Activated CD4-positive, alpha-beta T cell treated with anti-CD3 and anti-CD28 coated beads for 48 hours (primary cell): ENCODE measurements around the gene AGBL1.

ENCODE experiments used
- DNase-seq: peaks from one replicate; pipeline ENCODE4 v3.0.0-alpha.2; 2020

Gene AGBL1

DNA sequence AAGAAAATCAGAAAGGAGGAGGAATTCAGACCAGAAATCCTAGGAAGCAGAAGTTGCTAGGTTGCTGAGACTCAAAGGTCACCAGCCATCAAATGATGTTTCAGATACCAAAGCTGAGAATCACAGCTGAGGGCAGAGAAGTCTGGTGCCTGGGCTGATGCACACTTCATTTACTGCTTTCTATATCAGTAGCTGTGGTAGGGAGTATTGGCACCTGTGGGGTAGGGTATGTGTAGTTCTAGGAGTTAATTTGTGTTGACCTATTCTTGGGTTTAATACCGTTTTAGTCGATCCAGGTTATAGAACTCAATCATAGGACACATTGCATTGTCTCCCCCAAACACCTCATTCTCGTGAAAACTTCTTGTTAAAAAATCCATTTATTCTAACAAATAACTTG is 529.6 kb downstream of the AGBL1 start:
- no peak for DNase-seq

DNA sequence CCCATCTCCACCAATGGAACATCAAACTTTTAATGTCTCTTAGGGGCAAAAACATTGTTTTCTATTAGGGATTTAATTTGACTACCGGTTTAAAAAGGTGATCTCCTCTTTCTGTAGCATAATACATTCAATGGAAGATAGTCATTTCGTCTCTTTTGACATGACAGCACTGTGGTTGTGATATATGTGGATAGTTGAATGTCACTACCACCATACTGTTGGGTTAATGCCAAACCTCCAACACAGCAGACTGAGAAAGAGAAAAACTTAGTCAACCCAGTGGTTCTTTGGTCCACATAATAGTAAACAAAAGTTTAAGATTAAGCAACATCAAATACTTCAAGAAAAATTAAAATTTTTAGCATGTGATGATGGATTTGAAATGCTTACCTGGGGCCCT is 530.4 kb downstream of the AGBL1 start:
- no peak for DNase-seq

DNA sequence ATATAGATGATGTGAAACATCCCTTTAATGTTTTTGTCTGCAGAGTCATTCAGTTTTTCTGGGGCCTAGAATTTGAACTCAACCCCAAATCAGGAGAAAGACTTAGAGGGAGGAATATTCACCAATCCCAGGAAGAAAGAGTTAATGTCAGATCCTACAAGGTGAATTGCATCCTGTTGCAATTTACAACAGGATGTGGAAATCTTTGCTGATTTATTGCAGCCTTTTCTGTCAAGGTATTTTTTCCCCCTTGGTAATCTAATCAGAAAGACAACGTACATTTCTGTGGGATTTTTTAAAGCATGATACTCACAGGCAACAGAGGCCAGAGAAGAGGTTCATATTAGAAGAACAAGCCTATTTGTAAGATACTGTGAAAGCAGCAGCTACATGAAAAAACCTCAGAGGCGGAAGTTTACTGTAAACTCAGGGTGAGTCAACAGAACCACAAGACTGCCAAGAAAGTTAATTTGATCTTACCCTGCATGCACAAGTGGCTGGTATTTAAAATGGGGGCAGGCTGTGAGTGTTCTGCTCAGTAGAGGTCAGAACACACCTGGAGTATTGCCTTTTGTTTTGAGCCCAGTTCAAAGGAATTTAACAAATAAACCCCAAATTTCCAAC is 531.9 kb downstream of the AGBL1 start:
- DNase-seq, result peak; percentile 26

DNA sequence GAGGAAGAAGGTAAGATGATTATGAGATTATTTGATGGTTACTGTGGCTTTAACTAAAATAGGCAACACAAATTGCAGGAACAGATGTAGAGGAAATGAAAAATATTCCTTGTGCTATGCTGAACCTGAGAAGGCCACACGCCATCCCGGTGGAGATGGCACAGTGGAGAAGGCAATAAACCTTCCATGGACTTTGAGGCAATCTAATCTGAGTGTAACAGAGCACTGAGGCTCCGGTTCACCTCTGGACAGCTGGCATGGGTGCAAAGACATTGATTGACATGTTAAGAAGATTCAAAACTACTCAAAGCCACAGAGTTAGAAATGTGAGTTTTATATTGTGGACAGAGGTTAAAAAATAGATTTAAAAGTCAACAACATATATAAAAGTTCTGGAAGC is 535.7 kb downstream of the AGBL1 start:
- no peak for DNase-seq

DNA sequence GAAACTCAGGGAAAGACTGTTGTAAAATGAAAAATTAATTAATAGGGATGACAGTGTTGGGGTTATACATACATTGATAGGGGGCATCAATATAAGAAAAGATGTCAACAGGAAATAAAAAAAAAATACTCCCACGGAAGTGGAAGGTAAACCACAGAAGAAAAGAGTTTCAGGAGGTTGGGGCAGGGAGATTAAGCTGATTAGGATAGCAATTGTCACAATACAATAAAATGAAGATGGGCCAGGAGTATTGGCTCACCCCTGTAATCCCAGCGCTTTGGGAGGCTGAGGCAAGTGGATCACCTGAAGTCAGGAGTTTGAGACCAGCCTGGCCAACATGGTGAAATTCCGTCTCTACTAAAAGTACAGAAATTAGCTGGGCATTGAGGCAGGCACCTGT is 536.1 kb downstream of the AGBL1 start:
- DNase-seq, result no peak

DNA sequence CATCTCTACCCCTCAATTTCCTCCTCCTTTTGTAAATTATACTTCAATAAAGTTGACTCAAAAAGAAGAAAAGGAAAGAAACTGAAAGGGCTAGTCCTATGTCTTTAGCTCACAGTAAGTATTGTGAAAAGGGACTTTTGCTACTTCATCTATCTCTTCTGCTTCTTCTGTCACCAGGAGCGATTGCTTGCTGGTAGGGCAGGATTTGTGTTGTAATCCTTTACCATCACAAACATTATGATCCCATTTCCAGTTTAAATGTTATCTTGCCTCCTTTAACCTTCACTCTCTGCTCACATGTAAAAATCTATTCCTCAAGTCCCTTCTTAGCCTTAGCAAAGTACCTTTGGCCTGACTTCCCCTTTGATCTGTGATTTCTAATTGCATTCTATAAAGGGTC is 537.1 kb downstream of the AGBL1 start:
- no peak for DNase-seq

DNA sequence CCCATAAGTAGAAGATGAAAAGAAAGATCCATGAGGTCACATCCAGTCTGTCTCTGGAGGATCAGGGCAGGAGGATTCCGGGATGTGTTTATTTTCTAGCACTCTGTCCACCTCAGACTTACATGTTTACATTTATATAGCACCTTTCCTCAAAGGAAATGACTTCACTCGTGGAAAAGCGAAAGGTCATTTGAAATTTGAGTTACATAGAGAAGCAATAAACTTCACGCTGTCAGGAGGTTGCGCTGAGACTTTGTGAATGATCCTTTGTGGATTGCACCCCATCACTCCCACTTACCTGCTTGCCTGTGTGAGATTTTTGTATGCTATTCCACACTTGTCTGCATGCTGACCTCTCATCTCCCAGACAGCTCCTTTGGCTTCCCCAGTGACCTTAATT is 540.5 kb downstream of the AGBL1 start:
- no peak for DNase-seq

DNA sequence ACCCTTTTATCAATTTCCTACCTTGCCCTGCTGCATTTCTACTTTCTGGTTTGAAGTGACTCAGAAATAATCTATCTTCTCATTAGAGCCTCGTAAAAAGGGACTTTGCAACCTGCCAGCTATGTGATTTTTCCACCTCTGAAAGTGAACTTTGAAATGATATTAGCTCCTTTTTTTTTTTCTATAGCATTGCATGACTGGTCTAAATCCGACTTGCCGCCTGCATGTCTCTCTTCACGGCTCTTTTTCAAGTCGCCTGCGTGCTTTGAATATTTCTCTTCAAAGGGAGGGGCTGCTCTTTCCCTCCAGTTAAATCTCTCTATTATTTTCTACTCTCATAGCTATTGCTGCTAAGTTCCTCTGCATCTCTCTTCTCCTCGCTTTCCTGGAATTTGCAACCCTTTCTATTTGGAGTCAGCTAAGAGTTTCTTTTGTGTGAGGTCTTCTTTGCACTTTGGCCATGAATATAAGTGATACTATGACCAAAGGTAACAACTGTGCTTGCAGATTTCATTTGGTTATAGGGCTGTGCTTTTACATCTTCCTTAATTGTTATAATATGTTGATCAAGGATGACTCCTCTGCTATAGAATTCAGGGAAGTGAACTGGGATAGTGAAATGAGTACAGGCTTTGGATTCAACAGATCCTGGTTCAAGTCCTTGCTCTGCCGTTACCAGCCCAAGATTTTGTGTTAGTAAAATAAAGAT is 541.1 kb downstream of the AGBL1 start:
- DNase-seq, result no peak

DNA sequence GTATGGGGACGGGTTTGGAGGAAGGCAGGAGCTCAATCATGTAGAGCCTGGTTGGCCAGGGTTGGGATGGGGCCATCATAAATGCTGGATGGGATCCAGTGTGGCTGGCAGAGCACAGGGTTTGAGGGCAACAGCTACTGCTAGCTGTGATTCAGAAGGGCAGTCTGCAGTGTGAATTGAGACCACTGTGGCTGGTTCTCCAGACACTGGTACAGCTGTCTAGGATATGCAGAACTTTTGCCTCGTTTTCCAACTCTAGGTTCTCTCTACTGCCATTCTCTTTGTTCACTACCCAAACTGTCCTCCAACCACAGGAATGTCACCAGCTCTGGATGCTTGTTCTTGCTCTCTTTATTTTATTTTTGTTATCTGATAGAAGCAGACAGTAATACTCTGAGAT is 543.6 kb downstream of the AGBL1 start:
- DNase-seq, result no peak

DNA sequence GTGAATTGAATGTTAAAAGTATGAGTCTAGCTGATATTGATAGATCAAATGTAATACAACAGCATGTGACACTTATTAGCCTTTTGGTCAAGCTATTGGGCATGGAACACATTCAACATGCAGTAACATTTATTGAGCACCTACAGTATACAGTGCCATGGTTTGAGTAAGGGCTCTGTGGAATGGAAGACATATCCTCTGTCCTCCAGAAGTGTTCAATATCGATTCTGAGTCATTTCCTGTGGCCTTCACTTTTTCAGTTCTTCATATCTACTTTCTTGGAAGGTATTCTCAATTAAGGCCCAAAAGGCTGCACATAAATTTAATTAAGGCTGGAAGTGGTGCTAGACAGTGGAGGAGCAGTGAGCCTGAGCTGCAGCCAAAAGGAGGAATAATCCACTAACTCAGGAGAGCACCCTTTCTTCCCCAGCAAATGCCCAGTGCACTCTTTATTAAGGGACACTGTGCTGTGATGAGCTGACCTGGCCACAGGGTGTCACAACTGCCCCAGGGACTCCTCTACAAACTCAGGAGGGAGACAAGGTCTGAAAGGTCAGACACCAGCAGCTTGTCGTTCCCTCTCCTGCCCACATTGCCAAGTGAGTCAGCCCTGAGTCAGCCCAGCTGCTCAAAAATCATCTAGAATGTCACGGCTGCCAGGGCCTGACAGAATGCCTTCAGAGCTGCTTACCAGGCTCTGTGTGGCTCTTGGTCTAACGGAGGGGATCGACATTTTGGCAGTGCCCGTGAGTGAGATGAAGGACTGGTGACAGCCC is 544.8 kb downstream of the AGBL1 start:
- peak; percentile 92 for DNase-seq

DNA sequence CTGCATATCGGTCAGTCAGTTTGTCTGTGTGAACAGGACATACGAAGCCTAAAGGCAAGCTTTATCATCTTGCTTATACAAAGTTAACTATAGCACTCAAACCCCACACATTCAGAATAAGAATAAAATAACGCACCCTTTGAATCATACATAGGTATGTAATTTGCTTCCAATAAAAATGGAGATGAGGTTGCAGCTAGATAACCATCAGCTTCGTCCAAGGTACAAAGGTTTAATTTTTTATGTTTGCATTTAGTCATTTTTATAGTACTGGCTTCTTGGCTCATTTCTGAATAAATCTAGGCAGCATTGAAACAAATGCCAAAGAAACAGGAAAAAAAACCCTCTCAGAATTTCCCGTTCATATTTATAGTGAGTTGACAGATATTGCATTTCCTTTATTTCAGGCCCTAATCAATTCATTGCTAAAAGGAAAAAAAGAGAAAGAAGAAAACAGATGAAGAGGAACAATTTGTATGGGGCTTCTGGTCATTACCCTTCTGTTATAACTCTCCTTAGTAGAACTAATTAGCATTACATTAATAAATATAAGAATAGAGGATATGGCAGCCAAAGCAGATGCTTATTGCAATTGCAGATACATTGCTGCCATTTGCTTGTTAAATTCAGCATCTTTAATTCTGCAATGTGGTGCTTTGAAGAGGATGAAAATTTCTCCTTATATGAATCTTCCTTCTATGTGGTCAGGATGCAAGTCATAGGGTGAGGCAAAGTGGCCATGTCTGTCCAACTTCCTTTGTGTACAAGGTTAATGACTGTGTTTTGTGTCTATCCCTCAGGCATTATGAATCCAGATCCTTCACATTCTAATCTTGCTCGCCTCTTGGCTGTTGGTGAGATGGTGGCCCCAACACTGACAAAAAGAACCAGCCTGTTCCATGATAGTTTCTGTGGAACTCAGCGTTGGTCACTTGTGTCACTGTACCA is 550.0 kb downstream of the AGBL1 start:
- no peak for DNase-seq

DNA sequence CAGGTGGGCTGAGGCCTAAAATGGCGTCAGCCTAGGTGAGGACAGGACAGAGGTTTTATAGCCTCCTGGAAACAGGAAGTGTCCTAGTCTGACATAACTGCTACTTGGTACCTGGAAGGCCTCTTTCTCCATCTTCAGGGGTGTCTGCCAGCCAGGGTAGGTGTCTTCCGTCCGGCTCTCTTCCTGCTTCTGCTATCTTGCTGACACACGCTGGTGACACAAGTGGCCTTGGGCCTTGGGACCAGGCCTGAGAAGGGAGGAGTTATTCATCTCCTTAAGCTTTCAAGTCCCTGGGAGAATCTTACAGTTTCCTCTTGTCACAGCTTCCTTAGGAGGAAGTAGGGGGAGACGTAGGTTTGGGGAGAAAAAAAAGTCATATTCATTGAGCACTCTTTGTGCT is 551.3 kb downstream of the AGBL1 start:
- no peak for DNase-seq

DNA sequence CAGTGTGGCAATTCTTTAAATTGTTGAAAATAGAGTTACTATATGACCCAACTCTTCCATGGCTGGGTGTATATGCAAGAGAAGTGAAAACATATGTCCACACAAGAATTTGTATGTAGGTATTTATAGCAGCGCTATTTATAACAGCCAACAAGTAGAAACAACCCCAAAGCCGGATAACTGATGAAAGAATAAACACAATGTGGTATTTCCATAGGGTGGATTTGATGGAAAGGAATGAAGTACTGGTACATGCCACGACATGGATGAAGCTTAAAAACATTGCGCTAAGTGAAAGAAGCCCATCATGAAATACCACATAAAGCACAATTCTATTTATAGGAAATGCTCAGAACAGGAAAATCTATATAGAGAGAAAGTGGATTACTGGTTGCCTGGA is 554.5 kb downstream of the AGBL1 start:
- no peak for DNase-seq

DNA sequence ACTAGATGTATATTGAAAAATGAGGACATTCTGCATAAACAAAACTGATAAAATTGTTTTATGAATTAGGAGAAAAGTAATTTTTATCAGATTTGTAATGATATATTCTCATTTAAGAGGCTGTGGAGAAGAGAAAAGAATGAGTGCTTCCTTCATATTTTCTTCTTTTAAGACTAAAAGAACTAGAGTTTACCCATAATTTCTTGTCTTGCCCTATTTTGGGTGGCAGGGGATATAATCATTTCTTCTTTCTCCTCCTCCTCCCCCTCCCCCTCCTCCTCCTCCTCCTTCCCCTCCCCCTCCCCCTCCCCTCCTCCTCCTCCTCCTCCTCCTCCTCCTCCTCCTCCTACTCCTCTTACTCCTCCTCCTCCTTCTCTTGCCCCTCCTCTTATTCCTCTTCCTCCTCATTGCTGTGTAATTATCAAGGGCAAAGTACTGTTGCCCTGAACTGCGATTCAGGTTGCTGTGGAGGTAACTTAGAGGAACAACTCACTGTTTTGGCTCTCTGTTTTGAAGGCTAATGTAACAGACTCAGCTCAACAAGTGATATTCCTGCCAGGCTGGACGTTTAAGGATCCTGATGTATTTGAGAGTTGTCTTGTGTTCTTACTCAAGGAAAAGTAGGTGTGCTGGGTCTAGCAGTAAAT is 555.4 kb downstream of the AGBL1 start:
- no peak for DNase-seq

DNA sequence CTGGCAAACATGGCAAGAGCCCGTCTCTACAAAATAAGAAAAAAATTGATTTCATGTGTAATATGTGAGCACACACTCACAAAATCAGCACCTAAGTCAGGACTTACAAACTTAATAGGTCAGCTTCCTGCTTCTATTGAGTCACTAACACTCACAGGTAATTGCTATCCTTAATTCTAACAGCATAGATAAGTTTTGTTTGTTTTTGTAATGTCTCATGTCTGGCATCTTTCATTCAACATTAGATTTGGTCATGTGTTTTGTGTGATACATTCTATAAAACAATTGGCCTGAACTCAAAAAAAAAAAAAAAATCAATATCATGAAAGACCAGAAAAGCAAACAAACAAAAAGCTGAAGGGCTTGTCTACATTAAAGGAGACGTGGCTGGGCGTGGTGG is 564.7 kb downstream of the AGBL1 start:
- no peak for DNase-seq

DNA sequence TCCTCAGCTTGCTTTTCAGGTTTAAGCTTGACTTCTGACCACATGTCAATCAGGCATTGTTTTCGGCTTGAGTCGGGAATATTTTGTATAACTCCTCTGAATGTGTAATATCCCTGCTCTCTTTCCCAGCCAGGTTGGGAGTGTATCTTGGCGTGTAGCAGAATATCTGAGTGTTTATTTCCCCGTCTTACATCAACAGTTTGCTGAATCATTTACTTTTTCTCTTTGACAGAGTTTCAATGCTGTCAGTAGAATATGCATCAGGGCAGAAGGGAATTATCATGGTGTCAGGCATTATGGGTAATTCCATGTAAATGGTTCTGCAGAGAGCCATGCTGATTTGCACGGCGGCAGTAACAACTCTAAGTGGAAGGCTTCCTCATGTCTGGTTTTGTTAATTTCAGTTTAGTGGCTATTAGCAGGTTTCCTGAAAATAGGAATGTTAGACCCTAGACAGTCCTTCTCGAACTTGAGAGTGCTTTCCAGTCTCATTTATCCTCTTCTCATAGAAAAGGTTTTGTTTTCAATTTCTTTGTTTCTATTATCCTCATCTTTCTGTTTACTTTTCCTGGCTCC is 566.3 kb downstream of the AGBL1 start:
- DNase-seq, result no peak

DNA sequence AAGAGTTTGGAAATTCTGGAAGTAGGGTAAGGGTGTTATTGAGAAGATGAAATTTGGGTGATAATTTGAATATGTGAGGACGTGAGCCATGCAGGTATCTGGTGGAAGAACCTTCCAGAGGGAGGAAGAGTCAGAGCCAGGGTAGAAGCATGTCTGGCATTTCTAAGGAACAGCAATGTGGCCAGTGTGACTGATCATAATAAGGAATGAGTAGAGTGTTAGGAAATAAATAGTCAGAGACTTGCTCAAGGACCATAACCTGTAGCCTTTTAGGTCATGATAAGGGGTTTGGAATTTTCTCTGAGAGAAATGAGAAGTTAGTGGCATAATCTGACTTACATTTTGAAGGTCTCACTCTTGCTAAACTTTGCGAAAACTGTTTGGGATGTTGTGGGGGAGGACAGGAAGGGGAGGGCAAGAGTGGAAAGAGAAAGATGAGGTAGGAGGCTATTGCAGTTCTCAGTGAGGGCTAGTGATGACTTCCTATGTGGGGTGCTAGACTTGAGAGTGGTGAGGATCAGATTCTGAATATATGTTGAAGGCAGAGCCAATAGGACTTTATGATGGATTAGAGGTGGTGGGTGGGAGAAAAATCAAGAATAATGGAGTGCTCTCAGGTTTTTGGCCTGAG is 568.3 kb downstream of the AGBL1 start:
- DNase-seq, result peak; percentile 45

DNA sequence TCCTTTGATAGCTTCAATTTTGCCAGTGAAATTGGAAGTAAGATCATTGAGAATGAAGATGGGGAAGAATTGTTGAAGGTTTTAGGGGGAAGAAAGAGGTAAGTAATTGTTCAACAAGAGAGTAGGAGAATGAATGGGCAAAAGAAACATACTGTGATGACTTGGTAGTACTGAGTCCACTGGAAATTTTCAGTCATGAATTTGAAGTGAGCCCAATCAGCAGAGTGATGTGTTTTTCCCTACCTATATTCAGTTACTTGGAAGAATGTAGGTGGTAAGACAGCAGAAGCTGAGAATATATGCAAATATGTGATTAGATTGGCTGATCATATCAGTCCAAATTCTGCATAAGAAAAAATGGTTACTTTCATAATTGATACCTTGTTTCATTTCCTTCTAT is 569.6 kb downstream of the AGBL1 start:
- DNase-seq, result no peak

DNA sequence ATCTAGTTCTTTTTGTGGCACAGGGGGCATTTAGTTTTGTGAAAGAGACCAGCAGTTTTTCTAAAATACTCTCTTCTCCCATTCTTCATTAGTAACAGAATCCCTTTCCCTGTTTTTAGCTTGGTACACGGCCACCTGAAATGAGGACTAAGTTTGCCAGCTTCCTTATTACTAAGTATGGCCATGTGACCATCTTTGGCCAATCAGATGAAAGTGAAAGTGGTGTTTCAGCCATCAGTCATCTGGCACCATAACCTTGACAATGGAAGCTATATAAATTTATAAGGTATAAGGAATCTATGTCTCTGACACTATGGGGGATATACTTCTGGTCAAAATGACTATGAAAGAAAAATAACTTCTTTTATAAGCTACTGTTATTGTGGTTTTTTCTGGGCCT is 570.4 kb downstream of the AGBL1 start:
- DNase-seq, result peak; percentile 47

DNA sequence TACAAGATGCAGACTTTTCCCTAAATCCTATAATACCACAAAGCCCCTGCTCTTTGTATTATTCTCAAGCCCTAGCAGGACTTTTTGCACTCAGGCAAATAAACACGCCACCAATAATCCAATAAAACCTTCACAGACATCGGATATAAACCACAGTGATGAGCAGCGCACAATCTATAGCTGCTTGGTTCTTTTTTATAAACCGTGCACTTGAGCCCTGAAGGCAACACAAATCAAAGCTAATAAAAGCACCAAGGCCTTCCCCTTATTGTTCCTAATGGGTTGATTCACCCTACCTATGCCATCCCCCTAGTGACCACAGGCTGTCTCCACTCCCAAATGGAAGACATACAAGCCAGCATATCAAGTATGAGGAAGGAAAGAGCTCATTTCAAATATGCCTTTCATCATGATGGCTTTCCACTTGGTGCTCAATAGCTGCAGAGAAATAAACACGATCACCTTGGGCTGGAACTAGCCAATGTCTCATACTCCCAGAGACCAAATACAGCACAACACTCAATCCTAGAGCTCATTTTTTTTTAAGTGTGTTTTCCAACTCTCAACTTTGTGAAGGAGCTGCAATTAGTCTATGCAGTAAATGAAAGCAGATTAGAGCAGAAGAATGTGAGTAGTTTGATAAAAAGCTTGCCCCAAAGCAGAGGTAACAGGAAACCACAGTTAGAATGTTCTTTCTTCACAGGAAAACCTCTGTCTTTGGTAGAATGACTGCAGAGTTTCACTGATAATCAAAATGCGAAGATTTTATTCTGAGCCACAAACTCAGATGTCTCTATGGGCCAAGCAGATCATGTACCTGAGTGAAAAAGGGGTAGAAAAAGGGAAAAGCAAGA is 573.9 kb downstream of the AGBL1 start:
- peak; percentile 10 for DNase-seq

DNA sequence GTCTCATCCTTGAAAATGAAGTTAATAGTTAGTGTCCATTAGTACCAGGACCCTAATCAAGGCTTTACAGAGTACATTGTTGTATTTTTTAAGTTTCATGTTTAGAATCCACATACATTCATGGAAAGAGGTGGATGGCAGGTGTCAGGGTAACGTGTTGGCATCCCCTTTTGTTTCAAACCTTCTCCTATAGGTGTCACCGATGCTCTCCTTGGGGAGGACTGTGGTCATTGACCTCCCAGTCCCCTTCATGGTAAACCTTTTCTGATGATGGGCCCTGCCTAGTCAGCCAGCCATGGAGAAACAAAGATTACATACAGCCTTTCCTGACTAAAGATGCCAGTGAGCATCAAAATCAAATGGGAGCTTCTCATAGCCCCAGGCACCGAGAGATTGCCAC is 574.8 kb downstream of the AGBL1 start:
- DNase-seq, result peak; percentile 17
